C4-2B (cell line): Measurements from ENCODE around the gene IL4I1.

ENCODE experiments used
- H3K27ac ChIP-seq: fragments of 450-650 bp; 2 replicates; pipeline ENCODE4 v1.5.1; 2017
- ZFX ChIP-seq: fragments of 450-650 bp; IDR thresholded peaks from 2 replicates; pipeline ENCODE4 v1.6.1; 2017
- TF ChIP-seq, protein P1 (sequence below): fragments of 450-650 bp; conservative IDR thresholded peaks from 2 replicates; pipeline ENCODE4 v1.5.1; 2017; ENCODE audit warnings: mild to moderate bottlenecking

The IL4I1 gene

DNA sequence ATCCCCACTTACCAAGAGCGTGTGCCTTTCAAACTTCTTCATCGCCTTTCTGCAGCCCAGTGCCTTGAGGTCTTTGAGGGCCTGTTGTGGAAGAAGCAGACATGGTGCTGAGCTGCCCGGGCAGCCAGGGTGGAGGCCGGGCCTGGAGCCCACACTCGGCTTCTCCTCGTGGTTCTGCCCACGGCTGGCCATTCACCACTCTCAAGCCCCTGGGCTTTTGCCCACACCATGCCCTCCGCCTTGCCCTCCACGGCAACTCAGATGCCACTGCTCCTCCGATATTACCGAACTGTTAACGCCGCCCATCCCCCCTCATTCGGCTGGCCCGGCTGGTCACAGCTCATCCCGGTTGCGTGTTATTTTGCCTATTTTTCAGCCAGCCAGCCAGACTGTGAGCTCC is 5.3 kb downstream of the IL4I1 start:
- H3K27ac ChIP-seq: no peak overlapping the region
- TF ChIP-seq ZFX: no peak
- TF ChIP-seq, protein P1, sequence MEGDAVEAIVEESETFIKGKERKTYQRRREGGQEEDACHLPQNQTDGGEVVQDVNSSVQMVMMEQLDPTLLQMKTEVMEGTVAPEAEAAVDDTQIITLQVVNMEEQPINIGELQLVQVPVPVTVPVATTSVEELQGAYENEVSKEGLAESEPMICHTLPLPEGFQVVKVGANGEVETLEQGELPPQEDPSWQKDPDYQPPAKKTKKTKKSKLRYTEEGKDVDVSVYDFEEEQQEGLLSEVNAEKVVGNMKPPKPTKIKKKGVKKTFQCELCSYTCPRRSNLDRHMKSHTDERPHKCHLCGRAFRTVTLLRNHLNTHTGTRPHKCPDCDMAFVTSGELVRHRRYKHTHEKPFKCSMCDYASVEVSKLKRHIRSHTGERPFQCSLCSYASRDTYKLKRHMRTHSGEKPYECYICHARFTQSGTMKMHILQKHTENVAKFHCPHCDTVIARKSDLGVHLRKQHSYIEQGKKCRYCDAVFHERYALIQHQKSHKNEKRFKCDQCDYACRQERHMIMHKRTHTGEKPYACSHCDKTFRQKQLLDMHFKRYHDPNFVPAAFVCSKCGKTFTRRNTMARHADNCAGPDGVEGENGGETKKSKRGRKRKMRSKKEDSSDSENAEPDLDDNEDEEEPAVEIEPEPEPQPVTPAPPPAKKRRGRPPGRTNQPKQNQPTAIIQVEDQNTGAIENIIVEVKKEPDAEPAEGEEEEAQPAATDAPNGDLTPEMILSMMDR: no peak

DNA sequence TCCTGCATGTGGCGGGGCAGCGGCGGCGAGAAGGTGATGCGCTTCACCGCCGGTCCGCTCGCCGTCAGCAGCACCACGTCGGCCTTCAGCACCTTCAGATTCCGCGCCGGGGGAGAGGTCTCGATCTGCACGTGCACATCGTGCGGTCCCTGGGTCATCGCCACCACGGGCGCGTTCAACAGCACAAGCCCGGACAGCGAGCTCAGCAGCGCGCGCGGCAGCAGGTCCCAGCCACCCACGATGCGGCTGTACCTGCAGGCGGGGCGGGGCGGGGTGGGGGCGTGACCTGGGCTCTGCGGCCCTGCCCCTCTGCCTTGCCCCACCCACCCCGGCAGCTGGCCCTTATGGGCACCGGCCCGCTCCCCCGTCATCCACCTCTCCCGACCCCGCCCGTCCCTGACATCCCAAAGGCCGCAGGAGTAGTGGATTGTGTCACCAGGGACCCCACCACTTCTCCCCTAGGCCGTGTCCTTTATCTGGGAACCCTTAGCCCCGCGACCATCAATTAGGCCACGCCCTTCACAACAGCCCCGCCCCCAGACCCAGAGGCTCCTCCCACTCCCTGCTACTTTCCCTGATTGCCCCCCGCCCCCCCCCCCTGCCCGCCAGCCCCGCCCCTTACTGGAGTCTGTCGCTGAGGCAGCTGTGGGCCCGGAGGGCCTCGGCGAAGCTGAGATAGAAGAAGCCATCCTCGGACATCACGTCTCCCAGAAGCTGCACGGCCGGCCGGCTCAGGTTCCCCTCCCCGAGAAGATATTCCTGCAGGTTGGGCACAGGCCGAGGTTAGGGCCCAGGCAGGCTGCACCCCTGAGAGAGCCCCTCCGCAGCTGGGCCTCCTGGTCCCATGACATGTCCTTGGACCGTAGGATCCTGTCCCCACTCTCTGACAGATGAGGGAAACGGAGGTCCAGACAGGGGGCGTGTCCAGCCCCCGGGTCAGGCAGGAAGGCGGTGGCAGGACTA is 6.1 kb downstream of the IL4I1 start:
- TF ChIP-seq ZFX: 0 out of 2 replicates have a peak, but pooled peaks have one; percentile 3
- TF ChIP-seq, protein P1: no peak; the same call in 1 of the 2 replicates

DNA sequence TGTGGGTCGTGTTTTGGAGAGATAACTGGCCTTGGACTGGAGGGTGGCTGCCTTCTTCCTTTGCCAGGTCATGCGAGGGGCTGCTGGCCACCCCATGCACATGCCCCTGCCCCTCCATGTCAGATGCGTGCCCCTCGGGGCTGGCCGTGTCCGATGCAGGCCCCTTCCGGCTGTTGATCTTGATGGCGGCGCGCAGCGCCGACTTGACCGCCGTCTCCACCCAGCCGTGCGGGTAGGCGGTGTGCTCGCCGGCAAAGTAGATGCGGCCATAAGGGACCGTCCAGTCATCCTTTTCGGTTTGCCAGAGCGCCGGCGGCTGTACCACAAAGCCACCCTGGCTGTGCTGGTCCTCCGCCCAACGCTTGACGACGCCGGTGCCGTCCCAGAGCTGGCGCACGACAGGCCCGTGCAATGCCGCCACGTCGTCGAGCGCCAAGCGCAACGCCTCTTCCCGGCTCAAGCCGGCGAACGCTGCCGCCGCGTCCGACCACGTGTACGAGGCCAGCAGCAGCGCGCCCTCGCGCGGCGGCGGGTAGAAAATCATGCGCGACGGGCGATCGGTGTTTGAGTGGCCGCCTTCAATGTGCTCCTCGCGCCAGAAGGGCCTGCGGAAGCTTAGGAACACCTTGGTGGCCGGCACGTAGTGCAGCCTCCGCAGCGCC is 6.9 kb downstream of the IL4I1 start:
- TF ChIP-seq, protein P1: peak; percentile 87
- TF ChIP-seq ZFX: peak; percentile 15; the same call in 1 of the 2 replicates

More for the DNA sequence above, 6.1 kb downstream of the IL4I1 start:
- peak overlapping the region; percentile 72 for H3K27ac ChIP-seq

DNA sequence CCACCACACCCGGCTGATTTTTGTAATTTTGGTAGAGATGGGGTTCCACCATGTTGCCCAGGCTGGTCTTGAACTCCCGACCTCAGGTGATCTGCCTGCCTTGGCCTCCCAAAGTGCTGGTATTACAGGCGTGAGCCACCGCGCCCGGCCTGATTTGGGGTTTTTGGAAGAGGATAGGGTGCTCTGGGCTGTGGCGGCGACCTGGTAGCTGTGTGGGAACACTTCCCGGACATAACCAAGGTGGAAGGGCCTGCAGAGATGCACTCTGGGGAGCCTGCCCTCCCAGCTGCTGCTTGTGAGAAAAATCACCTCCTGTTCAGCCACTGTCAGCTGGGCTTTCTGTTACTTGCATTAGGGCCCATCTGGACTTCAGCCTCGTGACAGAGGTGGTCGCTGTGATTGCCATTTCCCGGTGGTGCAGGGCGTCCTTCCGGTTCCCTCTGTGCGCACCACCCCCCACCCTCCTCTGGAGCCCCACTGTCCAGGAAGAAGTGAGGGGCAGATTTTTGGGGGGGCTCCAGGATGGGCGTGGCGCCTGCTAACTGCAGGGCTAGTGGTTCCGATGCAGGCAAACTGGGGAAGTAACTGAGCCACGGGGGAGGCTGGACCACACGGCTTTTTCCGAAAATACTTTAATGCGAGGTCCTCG is 7.5 kb downstream of the IL4I1 start:
- TF ChIP-seq, protein P1: no peak
- TF ChIP-seq ZFX: no peak
- H3K27ac ChIP-seq: peak overlapping the region; percentile 72

More for the DNA sequence above, 6.9 kb downstream of the IL4I1 start:
- H3K27ac ChIP-seq: peak overlapping the region; percentile 72

DNA sequence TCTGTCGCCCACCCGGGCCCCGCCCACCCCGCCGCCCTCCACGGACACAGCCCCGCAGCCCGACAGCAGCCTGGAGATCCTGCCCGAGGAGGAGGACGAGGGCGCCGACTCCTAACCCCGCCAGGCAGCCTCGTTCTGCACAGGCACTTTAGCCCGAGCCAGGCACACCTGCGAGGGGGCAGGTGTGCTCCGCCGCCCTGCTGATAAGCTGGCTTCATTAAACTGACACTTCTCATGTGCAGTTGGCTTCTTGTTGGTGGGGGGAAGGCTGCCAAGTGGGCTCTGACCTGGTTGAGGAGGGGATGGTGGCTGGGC is 8.2 kb downstream of the IL4I1 start:
- no peak overlapping the region for H3K27ac ChIP-seq
- no peak for TF ChIP-seq ZFX
- TF ChIP-seq, protein P1: no peak

DNA sequence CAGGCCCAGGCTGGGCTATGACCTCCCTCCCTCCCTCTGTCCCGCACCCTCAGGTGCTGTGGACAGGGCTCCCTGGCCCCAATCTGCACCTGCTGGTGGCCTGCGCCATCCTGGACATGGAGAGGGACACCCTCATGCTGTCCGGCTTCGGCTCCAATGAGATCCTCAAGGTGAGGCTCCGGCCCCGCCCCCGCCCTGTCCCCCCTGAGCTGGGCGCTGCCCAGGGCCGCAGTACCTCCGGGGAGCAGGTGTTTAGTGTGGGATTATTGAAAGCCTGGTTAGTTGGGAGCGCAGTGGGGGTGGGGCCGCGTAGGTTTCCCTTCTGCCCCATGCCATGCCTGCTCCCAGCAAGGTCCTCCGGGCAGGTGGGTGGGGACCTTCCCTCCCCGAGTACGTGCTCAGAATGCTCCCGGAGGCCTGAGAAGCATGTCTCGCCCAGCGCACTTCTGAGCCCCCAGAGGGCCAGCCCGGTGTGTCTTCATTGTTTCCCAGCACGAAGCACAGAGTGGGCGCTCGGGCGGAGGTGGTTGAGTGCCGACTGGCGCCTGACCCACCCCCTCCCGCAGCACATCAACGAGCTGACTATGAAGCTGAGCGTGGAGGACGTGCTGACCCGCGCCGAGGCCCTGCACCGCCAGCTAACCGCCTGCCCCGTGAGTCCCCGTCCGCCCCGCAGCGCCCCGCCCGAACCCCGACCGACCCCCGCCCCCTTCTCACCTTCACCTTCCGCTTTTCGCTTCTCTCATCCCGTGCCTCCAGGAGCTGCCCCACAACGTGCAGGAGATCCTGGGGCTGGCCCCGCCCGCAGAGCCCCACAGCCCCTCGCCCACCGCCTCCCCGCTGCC is 8.8 kb downstream of the IL4I1 start:
- no peak overlapping the region for H3K27ac ChIP-seq
- TF ChIP-seq, protein P1: no peak
- TF ChIP-seq ZFX: no peak
